SK-N-SH (cell line): ENCODE data around the gene ELF3. TPM values are rescaled to one million over a fixed set of nuclear protein-coding genes. Genes with fewer than 3 reads are reported as not detected.
"Not testable (repeated sequence)": the region's sequence is repeated elsewhere in the genome, so short reads cannot be mapped to it uniquely, and the experiment has no call there.

Experiments
- CTCF ChIA-PET: fragments of 300-600, 350-600 bp; formaldehyde crosslinking; extraction: SDS; loops from one replicate; lab custom pipeline; 2021; lab: Yijun Ruan, JAX
- POLR2A ChIA-PET: fragments of 350-600 bp; sonication (Branson Sonifier 250); formaldehyde crosslinking; extraction: SDS; loops from one replicate; lab custom pipeline; 2020; ENCODE audit warnings: antibody characterized with exemption, inconsistent platforms; lab: Yijun Ruan, JAX
- DNase-seq: peaks from one replicate; pipeline ENCODE4 v3.0.0; 2012
- H2AFZ ChIP-seq: fragments of 200-600 bp; sonication (generic); 2 replicates; pipeline ENCODE4 v1.8.1; 2016; ENCODE audit warnings: antibody characterized with exemption, mild to moderate bottlenecking, low read depth
- H3F3A ChIP-seq: fragments of 200-600 bp; sonication (generic); replicated peaks from 2 replicates; pipeline ENCODE3; 2016; ENCODE audit warnings: antibody characterized with exemption, mild to moderate bottlenecking; ENCODE audit not compliant: insufficient read depth
- H3K27ac ChIP-seq, 2 experiments: fragments of 200-500 bp in 1 of 2; fragments of 200-600 bp in 1 of 2; sonication (Bioruptor generic) in 1 of 2; sonication (generic), shearing (Covaris generic) in 1 of 2; 2 replicates each; pipeline versions ENCODE4 v1.5.1 to v1.6.1; 2014 to 2016; ENCODE audit warnings: low read depth in 2 of 2, inconsistent platforms in 1 of 2, low read length in 1 of 2, mild to moderate bottlenecking in 1 of 2, mixed read lengths in 1 of 2
- H3K27me3 ChIP-seq: fragments of 200-600 bp; sonication (generic), shearing (Covaris generic); 2 replicates; pipeline ENCODE4 v1.6.1; 2016; ENCODE audit warnings: mixed run types; ENCODE audit not compliant: insufficient read depth
- H3K36me3 ChIP-seq, 2 experiments: fragments of 200-500 bp in 1 of 2; fragments of 200-600 bp in 1 of 2; sonication (Bioruptor generic) in 1 of 2; sonication (generic) in 1 of 2; replicated peaks in 1 of 2; 2 replicates each; pipeline versions ENCODE3 to v1.5.1; 2014 to 2016; ENCODE audit warnings: low read length in 1 of 2, mild to moderate bottlenecking in 1 of 2; ENCODE audit not compliant: insufficient read depth in 2 of 2, control insufficient read depth in 1 of 2
- H3K4me1 ChIP-seq, 2 experiments: fragments of 200-500 bp in 1 of 2; fragments of 200-600 bp in 1 of 2; sonication (Bioruptor generic) in 1 of 2; sonication (generic), shearing (Covaris generic) in 1 of 2; 2 replicates each; pipeline versions ENCODE4 v1.5.1 to v1.6.1; 2014 to 2016; ENCODE audit warnings: low read depth in 1 of 2, low read length in 1 of 2, mixed run types in 1 of 2; ENCODE audit not compliant: insufficient read depth in 2 of 2, control insufficient read depth in 1 of 2
- H3K4me2 ChIP-seq: fragments of 200-600 bp; sonication (generic), shearing (Covaris generic); 2 replicates; pipeline ENCODE4 v1.6.1; 2017; ENCODE audit warnings: mixed run types
- H3K4me3 ChIP-seq, 2 experiments: fragments of 200-500 bp in 1 of 2; fragments of 200-600 bp in 1 of 2; sonication (Bioruptor generic) in 1 of 2; sonication (generic), shearing (Covaris generic) in 1 of 2; 2 replicates each; pipeline versions ENCODE4 v1.5.1 to v1.8.1; 2014 to 2016; ENCODE audit warnings: low read depth in 2 of 2, inconsistent platforms in 1 of 2, low read length in 1 of 2, mild to moderate bottlenecking in 1 of 2, mixed read lengths in 1 of 2, moderate library complexity in 1 of 2
- H3K79me2 ChIP-seq: fragments of 200-600 bp; sonication (generic); 2 replicates; pipeline ENCODE4 v1.8.1; 2017; ENCODE audit warnings: mild to moderate bottlenecking; ENCODE audit not compliant: insufficient read depth
- H3K9ac ChIP-seq: fragments of 200-600 bp; sonication (generic); 2 replicates; pipeline ENCODE4 v1.6.1; 2017; ENCODE audit warnings: mixed run types
- H3K9me2 ChIP-seq: fragments of 200-600 bp; sonication (generic); 2 replicates; pipeline ENCODE4 v1.6.1; 2017; ENCODE audit warnings: mixed run types
- H3K9me3 ChIP-seq: fragments of 200-600 bp; sonication (generic); 2 replicates; pipeline ENCODE4 v1.6.1; 2017; ENCODE audit warnings: mixed run types, mild to moderate bottlenecking, moderate library complexity
- H4K20me1 ChIP-seq: fragments of 200-600 bp; sonication (generic); 2 replicates; pipeline ENCODE4 v1.6.1; 2017; ENCODE audit warnings: mild to moderate bottlenecking, mixed run types; ENCODE audit not compliant: insufficient read depth
- JUND ChIP-seq: IDR thresholded peaks from 2 replicates; pipeline ENCODE4 v1.4.0; 2012
- SMC3 ChIP-seq: IDR thresholded peaks from 2 replicates; pipeline ENCODE4 v1.6.1; 2012; ENCODE audit warnings: low read depth, low read length, improper control_type of control experiment
- WGBS: methylation state at CpG from one replicate; pipeline ENCODE4 v1.1.6; 2017; ENCODE audit warnings: low lambda C conversion rate; 5-methylcytosine and 5-hydroxymethylcytosine counted together
- polyA plus RNA-seq, 3 experiments: library from polyadenylated mRNA; depleted of rRNA; stranded (reverse); fragments of >200 nt; gene quantifications; 2 replicates each; pipeline ENCODE4 v1.2.3, GENCODE V29; 2012
- small RNA-seq, 7 experiments: library from RNA; depleted of rRNA; stranded (forward); fragments of <200 nt; gene quantifications; one replicate each; pipeline ENCODE3, GENCODE V24; 2012
- TF ChIP-seq, protein P1 (sequence below): IDR thresholded peaks from 2 replicates; pipeline ENCODE4; 2012

ELF3 gene
- polyA plus RNA-seq, 1 of the 3 experiments (the other 2 are of a cell fraction): 0.10 TPM

DNA sequence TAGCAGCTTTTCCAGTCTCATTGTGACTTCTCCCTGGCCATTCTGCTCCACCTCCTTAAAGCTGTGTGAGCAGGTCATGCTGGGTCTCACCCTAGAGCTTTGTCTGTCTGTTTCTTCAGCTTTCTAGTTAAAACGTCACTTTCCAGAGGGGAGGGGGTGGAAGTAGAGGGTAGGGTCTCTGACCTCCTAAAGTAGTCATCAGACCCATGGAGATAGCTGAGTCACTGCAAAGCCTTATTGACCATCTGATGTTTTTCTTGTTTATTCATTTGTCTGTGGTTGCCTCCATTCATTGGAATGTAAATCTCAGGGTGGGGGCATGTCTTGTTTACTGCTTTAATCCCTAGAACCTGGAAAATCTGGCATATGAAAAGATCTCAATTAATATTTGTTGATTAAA, 52.7 kb downstream of the ELF3 start:
- WGBS: 23% methylated on average over 1 of the region's 1 CpG
- H3K4me1 ChIP-seq: no peaks in the 10 kb centered on the region
- H3K9ac ChIP-seq: no peak overlapping the region
- no peaks in the 10 kb centered on the region for H3K36me3 ChIP-seq
- POLR2A ChIA-PET: no interaction called here
- no peak overlapping the region for H3K4me2 ChIP-seq
- TF ChIP-seq JUND (no peak), SMC3 (no peak)
- TF ChIP-seq, protein P1, sequence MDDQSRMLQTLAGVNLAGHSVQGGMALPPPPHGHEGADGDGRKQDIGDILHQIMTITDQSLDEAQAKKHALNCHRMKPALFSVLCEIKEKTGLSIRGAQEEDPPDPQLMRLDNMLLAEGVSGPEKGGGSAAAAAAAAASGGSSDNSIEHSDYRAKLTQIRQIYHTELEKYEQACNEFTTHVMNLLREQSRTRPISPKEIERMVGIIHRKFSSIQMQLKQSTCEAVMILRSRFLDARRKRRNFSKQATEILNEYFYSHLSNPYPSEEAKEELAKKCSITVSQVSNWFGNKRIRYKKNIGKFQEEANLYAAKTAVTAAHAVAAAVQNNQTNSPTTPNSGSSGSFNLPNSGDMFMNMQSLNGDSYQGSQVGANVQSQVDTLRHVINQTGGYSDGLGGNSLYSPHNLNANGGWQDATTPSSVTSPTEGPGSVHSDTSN: no peak
- no peaks in the 10 kb centered on the region for H4K20me1 ChIP-seq
- H3K9me2 ChIP-seq: no peaks in the 10 kb centered on the region
- no peak overlapping the region for H2AFZ ChIP-seq
- DNase-seq: no peak
- CTCF ChIA-PET: interaction anchor here (1.2 to 1.6 kb wide), 2 partner anchors 54 to 63 kb away, joined by 3 to 4 read pairs; no protein-coding TSS in a partner anchor
- H3K27me3 ChIP-seq: peaks cover 3% of the 10 kb centered on the region
- H3K9me3 ChIP-seq: no peaks in the 10 kb centered on the region
- no peaks in the 10 kb centered on the region for H3F3A ChIP-seq
- no peak overlapping the region for H3K4me3 ChIP-seq
- H3K27ac ChIP-seq: no peak overlapping the region
- H3K79me2 ChIP-seq: no peaks in the 10 kb centered on the region

- H3K4me3 ChIP-seq, H3K27ac ChIP-seq, H3K4me1 ChIP-seq, H3K27me3 ChIP-seq, H3K4me2 ChIP-seq, H3K9ac ChIP-seq, H3K9me3 ChIP-seq, H3F3A ChIP-seq, H3K9me2 ChIP-seq, H3K36me3 ChIP-seq, DNase-seq, H2AFZ ChIP-seq, POLR2A ChIA-PET, H3K79me2 ChIP-seq, H4K20me1 ChIP-seq: not testable (repeated sequence)
- CTCF ChIA-PET: interaction anchor here (2.0 kb wide), 1 partner anchor 66 kb away, joined by 6 read pairs; no protein-coding TSS in a partner anchor
- WGBS: 73% methylated on average over 10 of the region's 10 CpGs
These were observed 54.5 kb downstream of the ELF3 start for GRCh38 chr1:202064889-202065312.

Small RNAs within 50 kb of the gene (small RNA-seq; reads per million reads assigned to genes)
- gene AL691482.1 (0 reads per million in 7 experiments), gene AL691482.2 (0 reads per million in 7 experiments), gene MIR6740 (0 reads per million in 7 experiments), gene RF00156 (0 reads per million in 7 experiments)

Other genes starting within 250 kb of the ELF3 start
- 24.5 and 30.7 TPM in 2 replicates for gene IPO9, start 181.4 kb upstream of the ELF3 start, polyA plus RNA-seq (2012; rRNA removed)
- gene SHISA4, start 121.7 kb upstream of the ELF3 start, polyA plus RNA-seq (2012; rRNA removed): 42.1 and 50.5 TPM in 2 replicates
- gene LMOD1, start 64.0 kb upstream of the ELF3 start, polyA plus RNA-seq (2012; rRNA removed): 2.7 and 4.9 TPM in 2 replicates
- 33.6 and 51.6 TPM in 2 replicates for gene TIMM17A, start 55.1 kb upstream of the ELF3 start, polyA plus RNA-seq (2012; rRNA removed)
- gene RNPEP, start 27.9 kb upstream of the ELF3 start, polyA plus RNA-seq (2012; rRNA removed): 36.7 and 46.7 TPM in 2 replicates
- gene GPR37L1, start 112.3 kb downstream of the ELF3 start, polyA plus RNA-seq (2012; rRNA removed): not detected in 2 replicates
- gene ARL8A, start 134.2 kb downstream of the ELF3 start, polyA plus RNA-seq (2012; rRNA removed): 62.0 and 66.9 TPM in 2 replicates
- not detected in 2 replicates for gene PTPN7, start 150.0 kb downstream of the ELF3 start, polyA plus RNA-seq (2012; rRNA removed)
- gene LGR6, start 183.2 kb downstream of the ELF3 start, polyA plus RNA-seq (2012; rRNA removed): 0.03 TPM in 1 of 2 replicates, not detected in the other